WTC11 (cell line): Measurements from ENCODE around the gene NCAM2. TPM values are rescaled to one million over a fixed set of nuclear protein-coding genes. Genes with fewer than 3 reads are reported as not detected.

Source experiments
- ATAC-seq: fragments of 200-7000 bp; cut with Tn5 transposase; 2 replicates; pipeline ENCODE4 v1.10.0; 2021; ENCODE audit warnings: mild to moderate bottlenecking, moderate library complexity
- CTCF ChIA-PET: fragments of 300-600 bp; sonication (Branson Sonifier 250); formaldehyde crosslinking; loops from one replicate; lab custom pipeline; 2021; ENCODE audit warnings: antibody characterized with exemption; lab: Charles Lee
- POLR2A ChIA-PET: fragments of 350-600 bp; sonication (Branson Sonifier 250); formaldehyde crosslinking; loops from one replicate; lab custom pipeline; 2021; ENCODE audit warnings: antibody characterized with exemption; lab: Charles Lee
- DNase-seq: peaks from one replicate; pipeline ENCODE4 v3.0.0; 2021; ENCODE audit warnings: low spot score
- H3K27ac Mint-ChIP-seq: 2 replicates; pipeline ENCODE4 v1.8.0; 2021; ENCODE audit warnings: mixed read lengths
- H3K27me3 Mint-ChIP-seq: 2 replicates; pipeline ENCODE4 v1.8.0; 2021; ENCODE audit warnings: low read depth, mild to moderate bottlenecking, moderate library complexity, mixed read lengths
- H3K36me3 Mint-ChIP-seq: 2 replicates; pipeline ENCODE4 v1.8.0; 2021; ENCODE audit warnings: mixed read lengths
- H3K4me1 Mint-ChIP-seq: 2 replicates; pipeline ENCODE4 v1.8.0; 2022; ENCODE audit warnings: mixed read lengths
- H3K4me3 Mint-ChIP-seq: 2 replicates; pipeline ENCODE4 v1.8.0; 2021; ENCODE audit warnings: mild to moderate bottlenecking, moderate library complexity, mixed read lengths
- H3K9me3 Mint-ChIP-seq: 2 replicates; pipeline ENCODE4 v1.8.0; 2021; ENCODE audit warnings: mixed read lengths
- AR ChIP-seq: fragments of 250-450 bp; sonication (Bioruptor Pico); IDR thresholded peaks from 2 replicates; pipeline ENCODE4 v1.9.0; 2021; ENCODE audit warnings: mild to moderate bottlenecking
- CDX4 ChIP-seq: fragments of 250-450 bp; sonication (Bioruptor Pico); IDR thresholded peaks from 2 replicates; pipeline ENCODE4 v1.9.0; 2021; ENCODE audit warnings: moderate library complexity, mild to moderate bottlenecking, inconsistent platforms, borderline replicate concordance
- CREM ChIP-seq: sonication (generic); formaldehyde crosslinking; IDR thresholded peaks from 2 replicates; pipeline ENCODE4 v1.8.1; 2022; ENCODE audit warnings: mild to moderate bottlenecking, missing genetic modification reagents, moderate library complexity
- CTCF ChIP-seq: fragments of 200-600 bp; IDR thresholded peaks from 2 replicates; pipeline ENCODE4 v1.8.0; 2022; ENCODE audit warnings: antibody characterized with exemption
- ERG ChIP-seq: fragments of 250-450 bp; sonication (Bioruptor Pico); IDR thresholded peaks from 2 replicates; pipeline ENCODE4 v1.8.0; 2021; ENCODE audit warnings: mild to moderate bottlenecking
- FOXJ3 ChIP-seq: sonication (generic); formaldehyde crosslinking; IDR thresholded peaks from 2 replicates; pipeline ENCODE4 v1.9.0; 2021; ENCODE audit warnings: missing genetic modification reagents, mild to moderate bottlenecking, borderline replicate concordance
- HMGA2 ChIP-seq: fragments of 250-450 bp; sonication (Bioruptor Pico); IDR thresholded peaks from 2 replicates; pipeline ENCODE4 v1.4.0; 2021; ENCODE audit warnings: mild to moderate bottlenecking, moderate library complexity
- MXD4 ChIP-seq: fragments of 250-450 bp; sonication (Bioruptor Pico); IDR thresholded peaks from 2 replicates; pipeline ENCODE4 v1.8.0; 2021; ENCODE audit warnings: mild to moderate bottlenecking, moderate library complexity, borderline replicate concordance
- NFYB ChIP-seq: sonication (generic); formaldehyde crosslinking; conservative IDR thresholded peaks from 2 replicates; pipeline ENCODE4 v1.8.0; 2022; ENCODE audit warnings: low read depth, missing genetic modification reagents
- RELA ChIP-seq: sonication (generic); formaldehyde crosslinking; IDR thresholded peaks from 2 replicates; pipeline ENCODE4 v1.8.1; 2022; ENCODE audit warnings: missing genetic modification reagents, mild to moderate bottlenecking, borderline replicate concordance
- TCF7 ChIP-seq: sonication (generic); formaldehyde crosslinking; IDR thresholded peaks from 2 replicates; pipeline ENCODE4 v1.8.0; 2022; ENCODE audit warnings: mild to moderate bottlenecking, low read depth, missing genetic modification reagents, moderate library complexity
- ZNF232 ChIP-seq: sonication (generic); formaldehyde crosslinking; IDR thresholded peaks from 2 replicates; pipeline ENCODE4 v1.8.0; 2022; ENCODE audit warnings: mild to moderate bottlenecking, missing genetic modification reagents
- ZNF263 ChIP-seq: sonication (generic); formaldehyde crosslinking; IDR thresholded peaks from 2 replicates; pipeline ENCODE4 v1.8.1; 2022; ENCODE audit warnings: low read depth, mild to moderate bottlenecking, moderate library complexity, missing genetic modification reagents
- ZNF396 ChIP-seq: fragments of 250-450 bp; sonication (Bioruptor Pico); IDR thresholded peaks from 2 replicates; pipeline ENCODE4 v1.8.0; 2021; ENCODE audit warnings: mild to moderate bottlenecking, moderate library complexity, borderline replicate concordance
- ZNF425 ChIP-seq: fragments of 250-450 bp; sonication (Bioruptor Pico); conservative IDR thresholded peaks from 2 replicates; pipeline ENCODE4 v1.9.0; 2021; ENCODE audit warnings: mild to moderate bottlenecking
- total RNA-seq: library from RNA; stranded (reverse); gene quantifications from 3 replicates; pipeline ENCODE4 v1.2.3, GENCODE V29; 2021
- TF ChIP-seq, protein P1 (sequence below): sonication (generic); formaldehyde crosslinking; IDR thresholded peaks from 2 replicates; pipeline ENCODE4 v1.8.0; 2023; ENCODE audit warnings: missing genetic modification reagents, mild to moderate bottlenecking, borderline replicate concordance

Gene NCAM2
- total RNA-seq, 1 experiment from 2014 or later, result 1.6 TPM

DNA sequence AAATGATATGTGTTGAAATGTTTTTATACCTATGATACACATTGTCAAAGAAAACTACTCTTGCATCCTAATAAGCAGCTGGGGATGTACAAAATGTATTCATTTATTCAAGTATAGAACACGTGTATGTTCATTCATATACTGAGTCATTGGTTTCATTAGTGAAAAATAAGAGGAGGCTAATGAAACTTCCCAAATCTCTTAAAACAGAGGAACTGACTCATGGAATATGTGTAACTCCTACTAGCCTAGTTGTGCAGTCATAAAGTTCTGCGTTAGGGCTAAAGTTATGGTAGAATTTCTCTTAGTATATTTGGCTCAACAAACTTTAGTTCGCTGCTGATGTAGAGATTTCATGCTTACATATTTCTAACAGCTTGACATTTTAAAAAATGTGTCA, 441.6 kb downstream of the NCAM2 start:
- Mint-ChIP-seq H3K4me1 (no peaks in the 10 kb centered on the region), H3K27ac (no peak overlapping the region), H3K36me3 (no peaks in the 10 kb centered on the region), H3K27me3 (no peaks in the 10 kb centered on the region), H3K9me3 (peaks cover 1% of the 10 kb centered on the region; the same call in 1 of the 2 replicates), H3K4me3 (no peak overlapping the region)
- no peak for DNase-seq
- POLR2A ChIA-PET, result no interaction called here
- ATAC-seq, result no peak
- TF ChIP-seq NFYB (CRISPR knock-in tag), result no peak
- no peak for TF ChIP-seq RELA (CRISPR knock-in tag)
- TF ChIP-seq CDX4 (CRISPR knock-in tag), result no peak
- TF ChIP-seq ERG (CRISPR knock-in tag), result no peak
- CTCF ChIA-PET, result no interaction called here

DNA sequence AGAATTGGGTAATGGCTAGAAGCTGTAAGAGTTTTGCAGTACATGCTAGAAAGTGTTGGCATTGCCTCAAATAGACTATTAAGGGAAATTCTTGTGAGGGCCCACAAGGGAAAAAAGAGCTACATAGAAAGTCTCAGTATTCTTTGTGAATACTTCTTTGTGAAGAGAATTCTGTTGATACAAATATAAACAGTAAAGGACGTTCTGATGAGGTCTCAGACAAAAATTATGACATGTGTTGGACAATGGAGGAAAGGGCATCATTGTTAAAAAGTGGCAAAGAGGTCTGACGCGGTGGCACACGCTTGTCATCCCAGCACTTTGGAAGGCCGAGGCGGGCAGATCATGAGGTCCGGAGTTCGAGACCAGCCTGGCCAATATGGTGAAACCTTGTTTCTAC, 458.9 kb downstream of the NCAM2 start:
- no peaks in the 10 kb centered on the region for H3K4me1 Mint-ChIP-seq
- TF ChIP-seq RELA (CRISPR knock-in tag) (no peak), AR (CRISPR knock-in tag) (no peak)
- TF ChIP-seq, protein P1, sequence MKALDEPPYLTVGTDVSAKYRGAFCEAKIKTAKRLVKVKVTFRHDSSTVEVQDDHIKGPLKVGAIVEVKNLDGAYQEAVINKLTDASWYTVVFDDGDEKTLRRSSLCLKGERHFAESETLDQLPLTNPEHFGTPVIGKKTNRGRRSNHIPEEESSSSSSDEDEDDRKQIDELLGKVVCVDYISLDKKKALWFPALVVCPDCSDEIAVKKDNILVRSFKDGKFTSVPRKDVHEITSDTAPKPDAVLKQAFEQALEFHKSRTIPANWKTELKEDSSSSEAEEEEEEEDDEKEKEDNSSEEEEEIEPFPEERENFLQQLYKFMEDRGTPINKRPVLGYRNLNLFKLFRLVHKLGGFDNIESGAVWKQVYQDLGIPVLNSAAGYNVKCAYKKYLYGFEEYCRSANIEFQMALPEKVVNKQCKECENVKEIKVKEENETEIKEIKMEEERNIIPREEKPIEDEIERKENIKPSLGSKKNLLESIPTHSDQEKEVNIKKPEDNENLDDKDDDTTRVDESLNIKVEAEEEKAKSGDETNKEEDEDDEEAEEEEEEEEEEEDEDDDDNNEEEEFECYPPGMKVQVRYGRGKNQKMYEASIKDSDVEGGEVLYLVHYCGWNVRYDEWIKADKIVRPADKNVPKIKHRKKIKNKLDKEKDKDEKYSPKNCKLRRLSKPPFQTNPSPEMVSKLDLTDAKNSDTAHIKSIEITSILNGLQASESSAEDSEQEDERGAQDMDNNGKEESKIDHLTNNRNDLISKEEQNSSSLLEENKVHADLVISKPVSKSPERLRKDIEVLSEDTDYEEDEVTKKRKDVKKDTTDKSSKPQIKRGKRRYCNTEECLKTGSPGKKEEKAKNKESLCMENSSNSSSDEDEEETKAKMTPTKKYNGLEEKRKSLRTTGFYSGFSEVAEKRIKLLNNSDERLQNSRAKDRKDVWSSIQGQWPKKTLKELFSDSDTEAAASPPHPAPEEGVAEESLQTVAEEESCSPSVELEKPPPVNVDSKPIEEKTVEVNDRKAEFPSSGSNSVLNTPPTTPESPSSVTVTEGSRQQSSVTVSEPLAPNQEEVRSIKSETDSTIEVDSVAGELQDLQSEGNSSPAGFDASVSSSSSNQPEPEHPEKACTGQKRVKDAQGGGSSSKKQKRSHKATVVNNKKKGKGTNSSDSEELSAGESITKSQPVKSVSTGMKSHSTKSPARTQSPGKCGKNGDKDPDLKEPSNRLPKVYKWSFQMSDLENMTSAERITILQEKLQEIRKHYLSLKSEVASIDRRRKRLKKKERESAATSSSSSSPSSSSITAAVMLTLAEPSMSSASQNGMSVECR (CRISPR knock-in tag), result no peak
- TF ChIP-seq, all 79 proteins: peak for 0
- peaks cover 11% of the 10 kb centered on the region; the same call in 1 of the 2 replicates for H3K9me3 Mint-ChIP-seq
- no peaks in the 10 kb centered on the region for H3K27me3 Mint-ChIP-seq
- DNase-seq (no peak), ATAC-seq (no peak)
- POLR2A ChIA-PET, result no interaction called here
- no peaks in the 10 kb centered on the region for H3K36me3 Mint-ChIP-seq
- CTCF ChIA-PET, result no interaction called here
- H3K4me3 Mint-ChIP-seq, result no peak overlapping the region
- H3K27ac Mint-ChIP-seq, result no peak overlapping the region

DNA sequence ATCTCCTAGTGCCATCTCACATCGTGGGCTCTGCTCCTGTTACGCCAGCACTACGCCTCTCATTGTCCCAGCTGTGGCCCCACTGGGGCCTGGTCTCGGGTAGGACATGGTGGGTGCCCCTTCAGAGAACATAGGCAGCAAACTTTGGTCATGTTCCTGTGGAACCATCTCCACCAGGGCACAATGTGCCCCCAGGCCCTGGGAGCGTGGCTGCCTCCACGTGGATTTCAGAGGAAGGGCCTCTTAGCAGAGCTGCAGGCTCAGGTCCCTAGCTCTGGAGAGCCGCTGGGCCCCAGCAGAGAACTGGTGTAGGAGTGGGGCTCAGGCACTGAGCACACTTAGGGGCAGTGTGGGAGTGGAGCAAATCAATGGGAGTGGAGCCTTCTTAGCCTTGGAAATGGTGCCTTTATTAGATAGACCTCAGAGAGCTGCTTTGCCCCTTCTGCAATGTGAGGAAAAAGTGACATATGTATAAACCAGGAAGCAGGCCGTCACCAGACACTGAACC, 460.0 kb downstream of the NCAM2 start:
- TF ChIP-seq TCF7 (CRISPR knock-in tag), result no peak
- TF ChIP-seq ZNF396 (CRISPR knock-in tag), result no peak
- no peak for TF ChIP-seq ZNF425 (CRISPR knock-in tag)
- no peak for TF ChIP-seq ZNF232 (CRISPR knock-in tag)
- TF ChIP-seq MXD4 (CRISPR knock-in tag), result no peak
- no peak for TF ChIP-seq CREM (CRISPR knock-in tag)
- TF ChIP-seq HMGA2 (CRISPR knock-in tag), result no peak
- no peak for TF ChIP-seq ZNF263 (CRISPR knock-in tag)
- TF ChIP-seq FOXJ3 (CRISPR knock-in tag), result no peak
- no peak for TF ChIP-seq CTCF
- Mint-ChIP-seq H3K4me1 (no peaks in the 10 kb centered on the region), H3K4me3 (no peak overlapping the region), H3K9me3 (peaks cover 11% of the 10 kb centered on the region; the same call in 1 of the 2 replicates), H3K27ac (no peak overlapping the region), H3K36me3 (no peaks in the 10 kb centered on the region), H3K27me3 (no peaks in the 10 kb centered on the region)
- ChIA-PET POLR2A (interaction anchor here (0.6 kb wide), 1 partner anchor 22 kb away, joined by 3 read pairs; no protein-coding TSS in a partner anchor), CTCF (no interaction called here)
- no peak for DNase-seq
- peak; percentile 30 for ATAC-seq
